Measurements from ENCODE around the gene DDX54. TPM values are rescaled to one million over a fixed set of nuclear protein-coding genes. Genes with fewer than 3 reads are reported as not detected.

The DDX54 gene
- polyA plus RNA-seq, 3 donors: 7.9 to 32.2 (median 13.6) TPM

GRCh38 chr12:113133666-113134065 is 51.6 kb downstream of the DDX54 start:
- TF ChIP-seq CTCF (IDR thresholded peaks at IDR 0.05): no peak
- Histone ChIP-seq H3K4me1 (ENCODE audit: control insufficient read depth in 1 of 2, insufficient read depth in 2 of 2, low read length in 2 of 2) (peaks cover 7 to 11% of the 10 kb centered on the region in 2 donors), H3K9me3 (replicated peaks in 1 of 2; ENCODE audit: control insufficient read depth in 1 of 2, insufficient read depth in 1 of 2, low read length in 2 of 2) (no peaks in the 10 kb centered on the region), H3K9ac (ENCODE audit: insufficient read depth, low read length, poor library complexity, severe bottlenecking) (no peak overlapping the region), H4K20me1 (ENCODE audit: insufficient read depth, low read length) (no peaks in the 10 kb centered on the region), H3K27me3 (ENCODE audit: control insufficient read depth in 2 of 2, insufficient read depth in 2 of 2, low read length in 2 of 2) (peaks cover 0 to 25% of the 10 kb centered on the region in 2 donors), H3K4me2 (replicated peaks; ENCODE audit: extremely low read depth, low read length, poor library complexity, severe bottlenecking) (no peak overlapping the region), H3K36me3 (replicated peaks in 1 of 2; ENCODE audit: control insufficient read depth in 1 of 2, insufficient read depth in 2 of 2, low read length in 2 of 2) (no peaks in the 10 kb centered on the region), H3K4me3 (replicated peaks in 1 of 3; ENCODE audit: low read depth in 2 of 3, low read length in 3 of 3) (no peak overlapping the region), H2AFZ (ENCODE audit: insufficient read depth, low read depth, low read length, poor library complexity, severe bottlenecking) (no peak overlapping the region), H3K27ac (ENCODE audit: low read depth in 1 of 2, low read length in 2 of 2) (no peak overlapping the region), H3K79me2 (ENCODE audit: insufficient read depth, low read length) (no peaks in the 10 kb centered on the region)
- intact Hi-C loops (cut with micrococcal nuclease): no loop called here
- WGBS (ENCODE audit: insufficient coverage): no CpG with 5 or more reads among the region's 3 CpGs
- no peak for DNase-seq
- Mint-ChIP-seq H3K9me3 (peaks cover 0 to 6% (median 0%) of the 10 kb centered on the region in 7 donors), H3K27ac (no peak overlapping the region), H3K27me3 (ENCODE audit: low read depth in 3 of 3) (peaks cover 27 to 50% (median 29%) of the 10 kb centered on the region in 3 donors), H3K4me3 (no peak overlapping the region), H3K4me1 (peaks cover 17% of the 10 kb centered on the region), H3K36me3 (no peaks in the 10 kb centered on the region)

- intact Hi-C loops (cut with micrococcal nuclease): no loop called here
- H3K27me3 ChIP-seq (ENCODE audit: control insufficient read depth in 2 of 2, insufficient read depth in 2 of 2, low read length in 2 of 2): peaks cover 0 to 25% of the 10 kb centered on the region in 2 donors
- H3K4me1 ChIP-seq (ENCODE audit: control insufficient read depth in 1 of 2, insufficient read depth in 2 of 2, low read length in 2 of 2): peaks cover 7 to 11% of the 10 kb centered on the region in 2 donors
- H3K9ac ChIP-seq (ENCODE audit: insufficient read depth, low read length, poor library complexity, severe bottlenecking): no peak overlapping the region
- DNase-seq: no peak
- no peak for TF ChIP-seq CTCF (IDR thresholded peaks at IDR 0.05)
- peaks cover 17% of the 10 kb centered on the region for H3K4me1 Mint-ChIP-seq
- H3K27ac Mint-ChIP-seq: peak overlapping the region in 1 of 7 donors; percentile 6
- peaks cover 29 to 55% (median 32%) of the 10 kb centered on the region in 3 donors for H3K27me3 Mint-ChIP-seq (ENCODE audit: low read depth in 3 of 3)
- no peak overlapping the region for H3K4me2 ChIP-seq (replicated peaks; ENCODE audit: extremely low read depth, low read length, poor library complexity, severe bottlenecking)
- H3K79me2 ChIP-seq (ENCODE audit: insufficient read depth, low read length): no peaks in the 10 kb centered on the region
- no peaks in the 10 kb centered on the region for H3K36me3 Mint-ChIP-seq
- H4K20me1 ChIP-seq (ENCODE audit: insufficient read depth, low read length): no peaks in the 10 kb centered on the region
- H3K9me3 Mint-ChIP-seq: peaks cover 0 to 6% (median 0%) of the 10 kb centered on the region in 7 donors
- H3K27ac ChIP-seq (ENCODE audit: low read depth in 1 of 2, low read length in 2 of 2): no peak overlapping the region
- no peak overlapping the region for H3K4me3 ChIP-seq (replicated peaks in 1 of 3; ENCODE audit: low read depth in 2 of 3, low read length in 3 of 3)
- no peaks in the 10 kb centered on the region for H3K36me3 ChIP-seq (replicated peaks in 1 of 2; ENCODE audit: control insufficient read depth in 1 of 2, insufficient read depth in 2 of 2, low read length in 2 of 2)
- H3K4me3 Mint-ChIP-seq: no peak overlapping the region
- WGBS (ENCODE audit: insufficient coverage): 100% methylated on average over 4 of the region's 6 CpGs
- H2AFZ ChIP-seq (ENCODE audit: insufficient read depth, low read depth, low read length, poor library complexity, severe bottlenecking): no peak overlapping the region
- H3K9me3 ChIP-seq (replicated peaks in 1 of 2; ENCODE audit: control insufficient read depth in 1 of 2, insufficient read depth in 1 of 2, low read length in 2 of 2): no peaks in the 10 kb centered on the region
Observed at GRCh38 chr12:113133036-113133435, 52.2 kb downstream of the DDX54 start.
